Measurements from ENCODE around the gene CEP131. TPM values are rescaled to one million over a fixed set of nuclear protein-coding genes. Genes with fewer than 3 reads are reported as not detected.

CEP131 gene
- total RNA-seq (1 to 10 TPM; 3.7 to 8.6 (median 6.0) TPM), polyA plus RNA-seq (1 to 10 TPM; 4.6 to 5.7 (median 4.9) TPM)
- long read RNA-seq, donor 1, transcript CEP131-203 (26 exons, 3,543 nt): major isoform, 13 of 31 reads
- long read RNA-seq, donor 1, partial matches to known transcripts: 5 of 31 reads
- long read RNA-seq, donor 1, other reads (novel, unspliced or antisense): 11 of 31 reads
- long read RNA-seq, donor 2, partial matches to known transcripts: 5 of 12 reads
- long read RNA-seq, donor 2, other reads (novel, unspliced or antisense): 3 of 12 reads

DNA sequence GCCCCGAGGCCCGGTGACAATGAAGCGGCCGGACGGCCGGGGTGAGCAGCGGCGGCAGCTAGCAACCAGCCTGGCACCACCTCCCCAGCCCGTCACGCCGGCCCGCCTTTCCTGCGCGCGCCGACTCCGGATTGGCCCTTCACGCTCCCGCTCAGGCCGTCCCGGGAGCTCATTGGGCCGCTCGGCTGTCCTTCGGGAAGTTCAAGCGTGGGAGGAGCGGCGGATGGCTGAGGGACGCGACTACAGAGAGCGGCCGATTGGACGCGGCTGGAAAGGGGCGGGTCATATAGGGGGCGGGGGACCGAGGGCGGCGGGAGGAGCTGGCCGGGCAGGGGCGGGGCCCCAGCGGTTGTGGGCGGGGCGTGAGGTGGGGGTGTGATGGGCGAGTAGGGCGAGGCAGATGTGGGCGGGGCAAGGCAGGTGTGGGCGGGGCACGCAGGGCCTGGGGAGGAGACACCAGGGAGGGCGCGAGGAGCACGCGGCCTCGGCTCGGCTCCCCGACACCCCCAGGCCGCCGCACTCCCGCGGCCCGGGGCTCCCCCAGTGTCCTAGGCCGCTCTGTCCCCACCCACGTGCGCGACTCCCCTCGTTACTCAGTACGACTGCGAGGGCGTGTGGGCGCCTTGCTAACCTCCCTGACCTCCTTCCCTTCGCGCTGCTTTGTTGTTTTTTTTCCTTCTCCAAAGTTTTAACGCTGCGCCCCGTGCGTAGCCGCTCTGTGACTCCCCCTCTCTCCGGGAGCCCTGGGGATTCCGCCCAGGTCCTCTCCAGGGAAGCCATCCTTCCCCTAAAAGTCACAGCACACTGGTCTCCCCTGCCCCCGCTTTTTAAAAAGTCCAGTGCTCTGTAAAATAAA is at the start of gene CEP131:
Gene CEP131 (minus strand): TSS at position 60 of the 856 bp plus-strand sequence. CDS start 2,909 bp downstream, outside the sequence.
- peaks cover 18% of the 10 kb centered on the region for H3K4me1 ChIP-seq
- peak within 1 kb of the TSS; percentile 84 for H3K4me3 ChIP-seq
- no peak for TF ChIP-seq CTCF (IDR thresholded peaks at IDR 0.05)
- intact Hi-C loops (cut with DNase I): no loop called here
- no peaks in the 10 kb centered on the region for H3K9me3 ChIP-seq
- H3K36me3 ChIP-seq (ENCODE audit: insufficient read depth in 1 of 2, low read depth in 1 of 2): peaks cover 0 to 7% of the 10 kb centered on the region in 2 donors
- no peak within 1 kb of the TSS for H3K27ac ChIP-seq
- ATAC-seq (peak; percentile 99), DNase-seq (peak; percentile 99 to 100)
- WGBS, 3 donors: 2 to 4% (median 3%) methylated on average over 57 to 79 of the region's 79 CpGs
- no peaks in the 10 kb centered on the region for H3K27me3 ChIP-seq (ENCODE audit: insufficient read depth in 3 of 3, low read length in 2 of 3)

DNA sequence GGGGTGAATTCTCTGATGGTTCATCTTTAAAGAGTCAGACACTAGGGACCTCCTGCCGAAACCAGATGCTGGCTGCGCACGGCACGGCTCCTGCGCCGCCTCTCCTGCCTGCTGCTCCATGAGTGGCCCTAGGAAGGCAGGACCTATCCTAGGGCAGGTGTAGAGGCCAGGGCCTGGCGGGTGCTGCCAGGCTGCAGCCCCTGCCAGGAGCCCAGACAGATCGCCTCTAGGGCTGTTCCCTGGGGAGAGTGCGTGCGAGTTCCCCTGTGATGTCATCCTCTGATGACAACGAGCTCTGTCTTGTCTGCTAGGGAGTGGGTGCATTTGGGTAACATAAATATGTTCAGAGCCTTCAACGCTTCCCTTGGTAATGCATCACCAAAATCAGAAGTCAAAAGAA is 48.5 kb upstream of the CEP131 start:
- H3K36me3 ChIP-seq (ENCODE audit: insufficient read depth in 1 of 2, low read depth in 1 of 2): peaks cover 4 to 92% of the 10 kb centered on the region in 2 donors
- no peak for DNase-seq
- no peaks in the 10 kb centered on the region for H3K27me3 ChIP-seq (ENCODE audit: insufficient read depth in 3 of 3, low read length in 2 of 3)
- H3K4me3 ChIP-seq: no peak overlapping the region
- H3K9me3 ChIP-seq: no peaks in the 10 kb centered on the region
- WGBS, 3 donors: 89 to 92% (median 91%) methylated on average over 12 of the region's 12 CpGs
- TF ChIP-seq CTCF (IDR thresholded peaks at IDR 0.05): no peak
- H3K27ac ChIP-seq: no peak overlapping the region
- no peaks in the 10 kb centered on the region for H3K4me1 ChIP-seq
- intact Hi-C loops (cut with DNase I): no loop called here
- no peak for ATAC-seq

DNA sequence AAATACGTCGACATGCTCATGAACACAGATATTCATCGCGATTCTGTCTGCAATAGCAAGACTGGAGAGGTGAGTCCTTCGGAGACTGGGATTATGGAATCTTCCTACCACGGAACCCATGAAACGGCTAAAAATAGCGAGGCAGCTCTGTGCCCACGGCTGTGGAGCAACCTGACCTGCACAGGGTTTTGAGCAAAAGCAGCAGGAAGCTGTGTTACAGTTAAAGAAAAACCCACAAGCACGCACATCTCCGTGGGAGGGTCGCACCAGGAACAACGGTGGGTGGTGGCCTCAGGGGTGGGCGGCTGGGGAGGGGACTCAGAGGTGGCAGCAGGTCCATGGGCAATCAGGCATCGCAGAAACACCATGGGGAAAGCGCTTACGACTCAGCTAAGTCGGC is 47.5 kb upstream of the CEP131 start:
- peaks cover 4 to 93% of the 10 kb centered on the region in 2 donors for H3K36me3 ChIP-seq (ENCODE audit: insufficient read depth in 1 of 2, low read depth in 1 of 2)
- TF ChIP-seq CTCF (IDR thresholded peaks at IDR 0.05): no peak
- WGBS, 3 donors: 71 to 82% (median 81%) methylated on average over 18 of the region's 18 CpGs
- no peaks in the 10 kb centered on the region for H3K27me3 ChIP-seq (ENCODE audit: insufficient read depth in 3 of 3, low read length in 2 of 3)
- H3K4me3 ChIP-seq: no peak overlapping the region
- H3K27ac ChIP-seq: no peak overlapping the region
- intact Hi-C loops (cut with DNase I): no loop called here
- DNase-seq (no peak), ATAC-seq (peak in 3 of 4 donors; percentile 30 to 56 (median 53))
- H3K9me3 ChIP-seq: no peaks in the 10 kb centered on the region
- H3K4me1 ChIP-seq: no peaks in the 10 kb centered on the region

DNA sequence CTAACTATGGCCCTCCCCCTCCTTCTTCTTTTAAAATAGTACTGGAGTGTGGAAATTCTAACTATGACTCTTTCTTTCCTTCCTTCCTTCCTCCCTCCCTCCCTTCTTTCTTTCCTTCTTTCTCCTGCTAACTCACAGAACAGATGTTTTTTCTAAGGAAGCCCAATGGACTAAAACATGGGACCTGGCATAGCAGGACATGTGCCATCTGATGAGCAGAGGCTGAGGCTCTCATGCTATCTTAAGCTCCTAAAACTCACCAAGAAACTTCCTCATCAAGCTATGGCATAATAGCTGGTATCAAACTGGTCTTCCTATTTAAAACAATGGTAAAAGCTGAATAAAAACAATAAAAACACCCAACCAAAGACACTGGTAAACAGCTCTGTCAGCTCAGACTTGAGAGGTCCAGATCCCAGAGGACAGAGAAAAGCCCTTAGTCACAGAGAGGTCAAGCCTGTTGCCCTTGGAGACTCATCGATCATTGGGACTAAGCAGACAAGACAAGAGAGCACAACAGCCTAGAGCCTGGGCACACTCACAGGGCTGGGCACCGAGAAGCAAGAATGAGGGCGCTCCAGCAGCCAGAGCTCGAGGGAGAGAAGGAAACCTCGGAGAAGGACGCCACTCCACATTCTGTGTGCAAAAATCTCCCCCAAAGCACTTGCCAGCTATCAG is 44.8 kb upstream of the CEP131 start:
- Histone ChIP-seq H3K4me3 (no peak overlapping the region), H3K27me3 (ENCODE audit: insufficient read depth in 3 of 3, low read length in 2 of 3) (no peaks in the 10 kb centered on the region), H3K36me3 (ENCODE audit: insufficient read depth in 1 of 2, low read depth in 1 of 2) (peaks cover 3 to 88% of the 10 kb centered on the region in 2 donors), H3K9me3 (no peaks in the 10 kb centered on the region), H3K27ac (no peak overlapping the region), H3K4me1 (no peaks in the 10 kb centered on the region)
- no peak for ATAC-seq
- DNase-seq: no peak
- 81 to 91% (median 87%) methylated on average over 6 of the region's 6 CpGs for WGBS, 3 donors
- intact Hi-C loops (cut with DNase I): no loop called here
- TF ChIP-seq CTCF (IDR thresholded peaks at IDR 0.05): no peak
